H9 (cell line): Measurements from ENCODE around the gene CSTPP1. TPM values are rescaled to one million over a fixed set of nuclear protein-coding genes. Genes with fewer than 3 reads are reported as not detected.

Experiments used
- DNase-seq: peaks from one replicate; pipeline ENCODE4 v3.0.0-alpha.2; 2017
- H2AFZ ChIP-seq: one replicate; pipeline ENCODE4 v1.6.1; 2013; ENCODE audit warnings: mild to moderate bottlenecking, low read length, control low read depth, moderate library complexity
- H2AK5ac ChIP-seq: 2 replicates; pipeline ENCODE4 v1.6.1; 2013; ENCODE audit warnings: low read length, control low read depth, mixed read lengths; ENCODE audit not compliant: insufficient read length
- H2BK120ac ChIP-seq: one replicate; pipeline ENCODE4 v1.6.1; 2013; ENCODE audit warnings: low read depth, mild to moderate bottlenecking, low read length, control low read depth, inconsistent platforms; ENCODE audit not compliant: poor library complexity, severe bottlenecking
- H2BK12ac ChIP-seq: 2 replicates; pipeline ENCODE4 v1.6.1; 2013; ENCODE audit warnings: low read length, control low read depth, mixed read lengths, low read depth; ENCODE audit not compliant: insufficient read length
- H2BK15ac ChIP-seq: 2 replicates; pipeline ENCODE4 v1.6.1; 2013; ENCODE audit warnings: low read depth, low read length, control low read depth
- H2BK20ac ChIP-seq: one replicate; pipeline ENCODE4 v1.6.1; 2013; ENCODE audit warnings: low read depth, mild to moderate bottlenecking, low read length, control low read depth, inconsistent platforms; ENCODE audit not compliant: poor library complexity, severe bottlenecking
- H2BK5ac ChIP-seq: 2 replicates; pipeline ENCODE4 v1.6.1; 2013; ENCODE audit warnings: low read length, control low read depth, mixed read lengths; ENCODE audit not compliant: insufficient read length
- H3K14ac ChIP-seq: 2 replicates; pipeline ENCODE4 v1.6.1; 2013; ENCODE audit warnings: low read length, control low read depth; ENCODE audit not compliant: insufficient read depth
- H3K18ac ChIP-seq: 2 replicates; pipeline ENCODE4 v1.6.1; 2013; ENCODE audit warnings: low read depth, mild to moderate bottlenecking, mixed read lengths, low read length, control low read depth; ENCODE audit not compliant: insufficient read length
- H3K23ac ChIP-seq: 2 replicates; pipeline ENCODE4 v1.6.1; 2013; ENCODE audit warnings: low read length, control low read depth, mixed read lengths, low read depth; ENCODE audit not compliant: insufficient read length
- H3K23me2 ChIP-seq: 2 replicates; pipeline ENCODE4 v1.6.1; 2013; ENCODE audit warnings: low read depth, mild to moderate bottlenecking, mixed read lengths, low read length, control low read depth; ENCODE audit not compliant: insufficient read length, poor library complexity, severe bottlenecking
- H3K27ac ChIP-seq: 2 replicates; pipeline ENCODE4 v1.5.1; 2013; ENCODE audit warnings: low read length, control low read depth, mixed read lengths, low read depth; ENCODE audit not compliant: insufficient read length
- H3K27me3 ChIP-seq: 2 replicates; pipeline ENCODE4 v1.6.1; 2013; ENCODE audit warnings: low read length, control low read depth, inconsistent platforms; ENCODE audit not compliant: insufficient read depth
- H3K4ac ChIP-seq: 2 replicates; pipeline ENCODE4 v1.6.1; 2013; ENCODE audit warnings: low read depth, mild to moderate bottlenecking, control low read depth, inconsistent platforms, low read length, moderate library complexity
- H3K4me1 ChIP-seq: 2 replicates; pipeline ENCODE4 v1.6.1; 2013; ENCODE audit warnings: low read length, control low read depth, inconsistent platforms; ENCODE audit not compliant: insufficient read depth
- H3K4me2 ChIP-seq: 2 replicates; pipeline ENCODE4 v1.6.1; 2013; ENCODE audit warnings: low read length, control low read depth, mixed read lengths; ENCODE audit not compliant: insufficient read length, insufficient read depth
- H3K56ac ChIP-seq: 2 replicates; pipeline ENCODE4 v1.6.1; 2013; ENCODE audit warnings: low read depth, mild to moderate bottlenecking, mixed read lengths, low read length, control low read depth; ENCODE audit not compliant: insufficient read length
- H3K79me1 ChIP-seq: 2 replicates; pipeline ENCODE4 v1.6.1; 2013; ENCODE audit warnings: low read depth, mild to moderate bottlenecking, moderate library complexity, low read length, control low read depth, inconsistent platforms; ENCODE audit not compliant: insufficient read depth, poor library complexity, severe bottlenecking
- H3K79me2 ChIP-seq: 2 replicates; pipeline ENCODE4 v1.6.1; 2013; ENCODE audit warnings: low read length, control low read depth, inconsistent platforms; ENCODE audit not compliant: insufficient read depth
- H3K9ac ChIP-seq: 2 replicates; pipeline ENCODE4 v1.6.1; 2013; ENCODE audit warnings: low read length, control low read depth, mixed read lengths; ENCODE audit not compliant: insufficient read length; ENCODE audit errors: extremely low read depth
- H3K9me3 ChIP-seq: one replicate; pipeline ENCODE4 v1.6.1; 2013; ENCODE audit warnings: low read depth, low read length, inconsistent platforms; ENCODE audit not compliant: control insufficient read depth
- H3T11ph ChIP-seq: one replicate; pipeline ENCODE4 v1.6.1; 2013; ENCODE audit warnings: mild to moderate bottlenecking, low read length, control low read depth, inconsistent platforms
- H4K20me1 ChIP-seq: one replicate; pipeline ENCODE4 v1.6.1; 2013; ENCODE audit not compliant: control insufficient read depth, insufficient read length, insufficient read depth
- H4K5ac ChIP-seq: 2 replicates; pipeline ENCODE4 v1.6.1; 2013; ENCODE audit warnings: low read depth, mild to moderate bottlenecking, mixed read lengths, low read length, control low read depth; ENCODE audit not compliant: insufficient read length
- H4K8ac ChIP-seq: replicated peaks from 2 replicates; pipeline ENCODE4 v1.6.1; 2013; ENCODE audit warnings: low read length, control low read depth, mixed read lengths, low read depth; ENCODE audit not compliant: insufficient read length
- H4K91ac ChIP-seq: 2 replicates; pipeline ENCODE4 v1.6.1; 2013; ENCODE audit warnings: low read depth, mild to moderate bottlenecking, moderate library complexity, mixed read lengths, low read length, control low read depth; ENCODE audit not compliant: insufficient read length
- H3K27ac Mint-ChIP-seq, 3 experiments: 2 replicates in 2 of 3; 3 replicates in 1 of 3; pipeline ENCODE4 v1.8.0; 2020 to 2021; ENCODE audit warnings: mixed read lengths in 3 of 3, mild to moderate bottlenecking in 1 of 3, moderate library complexity in 1 of 3
- H3K27me3 Mint-ChIP-seq: 2 replicates; pipeline ENCODE4 v1.8.0; 2021; ENCODE audit warnings: low read depth, mild to moderate bottlenecking, moderate library complexity, mixed read lengths
- H3K36me3 Mint-ChIP-seq, 3 experiments: 2 replicates in 2 of 3; 3 replicates in 1 of 3; pipeline ENCODE4 v1.8.0; 2020 to 2021; ENCODE audit warnings: low read depth in 3 of 3, mixed read lengths in 3 of 3; ENCODE audit not compliant: insufficient read depth in 1 of 3
- H3K4me1 Mint-ChIP-seq, 2 experiments: 2 replicates each; pipeline ENCODE4 v1.8.0; 2020; ENCODE audit warnings: mixed read lengths in 2 of 2
- H3K4me3 Mint-ChIP-seq, 2 experiments: 2 replicates in 1 of 2; 3 replicates in 1 of 2; pipeline ENCODE4 v1.8.0; 2020 to 2021; ENCODE audit warnings: mild to moderate bottlenecking in 2 of 2, mixed read lengths in 2 of 2, moderate library complexity in 1 of 2
- H3K9me3 Mint-ChIP-seq, 2 experiments: 2 replicates in 1 of 2; 3 replicates in 1 of 2; pipeline ENCODE4 v1.8.0; 2020; ENCODE audit warnings: mild to moderate bottlenecking in 2 of 2, mixed read lengths in 2 of 2, moderate library complexity in 1 of 2
- WGBS: extraction: QIAGEN DNeasy Blood & Tissue Kit; methylation state at CpG from one replicate; pipeline ENCODE4 v1.1.7; 2013; ENCODE audit warnings: missing lambda C conversion rate, low lambda C conversion rate, mixed read lengths; ENCODE audit not compliant: insufficient read length; ENCODE audit errors: extremely low coverage; 5-methylcytosine and 5-hydroxymethylcytosine counted together
- total RNA-seq: library from RNA; stranded (reverse); gene quantifications from 2 replicates; pipeline ENCODE4 v1.2.1, GENCODE V29; 2021
- TF ChIP-seq, protein P1 (sequence below): fragments of 200-600 bp; sonication (generic); conservative IDR thresholded peaks from 3 replicates; pipeline ENCODE4 v1.8.0; 2021; ENCODE audit warnings: antibody characterized with exemption, mild to moderate bottlenecking

CSTPP1 gene
- total RNA-seq, 1 experiment from 2014 or later: 21.2 TPM

DNA sequence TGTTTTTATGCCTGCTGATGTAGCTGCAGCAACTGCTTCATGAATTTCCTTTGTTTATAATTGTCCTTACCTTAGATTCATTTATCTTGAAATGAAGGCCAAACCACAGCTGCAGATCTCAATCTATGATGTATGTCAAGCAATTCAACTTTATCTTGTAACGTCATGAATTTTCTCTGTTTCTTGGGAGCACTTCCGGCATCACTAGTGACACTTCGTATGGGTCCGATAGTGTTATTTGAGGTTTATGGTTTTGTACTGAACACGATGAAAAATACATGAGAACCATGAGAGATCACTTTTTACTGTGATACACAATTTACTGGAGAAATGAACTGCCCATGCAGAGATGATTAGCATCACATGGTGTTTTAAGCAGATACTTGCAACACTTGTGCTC is 98.5 kb downstream of the CSTPP1 start:
- Histone ChIP-seq H4K91ac (no peak overlapping the region), H3K23ac (no peak overlapping the region), H3T11ph (no peak overlapping the region), H3K4me2 (no peak overlapping the region), H3K14ac (no peak overlapping the region), H3K56ac (no peak overlapping the region), H3K9me3 (no peaks in the 10 kb centered on the region), H2AFZ (no peak overlapping the region), H3K79me2 (no peaks in the 10 kb centered on the region), H3K27me3 (no peaks in the 10 kb centered on the region), H4K20me1 (no peaks in the 10 kb centered on the region), H3K9ac (no peak overlapping the region), H2BK5ac (no peak overlapping the region), H3K27ac (no peak overlapping the region), H2BK15ac (no peak overlapping the region), H3K4ac (no peak overlapping the region), H3K23me2 (no peaks in the 10 kb centered on the region), H2BK12ac (no peak overlapping the region), H3K4me1 (peaks cover 4% of the 10 kb centered on the region; the same call in 1 of the 2 replicates), H2BK20ac (no peak overlapping the region), H2BK120ac (no peak overlapping the region), H3K79me1 (no peaks in the 10 kb centered on the region), H4K8ac (no peak overlapping the region), H3K18ac (no peak overlapping the region), H4K5ac (no peak overlapping the region), H2AK5ac (no peak overlapping the region)
- Mint-ChIP-seq H3K4me3 (no peak overlapping the region), H3K27me3 (no peaks in the 10 kb centered on the region), H3K9me3 (peaks cover 8 to 12% of the 10 kb centered on the region in 2 experiments; a peak in 3 of 5 replicates), H3K36me3 (peaks cover 5 to 18% (median 9%) of the 10 kb centered on the region in 3 experiments; a peak in 6 of 7 replicates), H3K27ac (no peak overlapping the region), H3K4me1 (peaks cover 11 to 14% of the 10 kb centered on the region in 2 experiments)
- no CpG with 5 or more reads among the region's 5 CpGs for WGBS
- TF ChIP-seq, protein P1, sequence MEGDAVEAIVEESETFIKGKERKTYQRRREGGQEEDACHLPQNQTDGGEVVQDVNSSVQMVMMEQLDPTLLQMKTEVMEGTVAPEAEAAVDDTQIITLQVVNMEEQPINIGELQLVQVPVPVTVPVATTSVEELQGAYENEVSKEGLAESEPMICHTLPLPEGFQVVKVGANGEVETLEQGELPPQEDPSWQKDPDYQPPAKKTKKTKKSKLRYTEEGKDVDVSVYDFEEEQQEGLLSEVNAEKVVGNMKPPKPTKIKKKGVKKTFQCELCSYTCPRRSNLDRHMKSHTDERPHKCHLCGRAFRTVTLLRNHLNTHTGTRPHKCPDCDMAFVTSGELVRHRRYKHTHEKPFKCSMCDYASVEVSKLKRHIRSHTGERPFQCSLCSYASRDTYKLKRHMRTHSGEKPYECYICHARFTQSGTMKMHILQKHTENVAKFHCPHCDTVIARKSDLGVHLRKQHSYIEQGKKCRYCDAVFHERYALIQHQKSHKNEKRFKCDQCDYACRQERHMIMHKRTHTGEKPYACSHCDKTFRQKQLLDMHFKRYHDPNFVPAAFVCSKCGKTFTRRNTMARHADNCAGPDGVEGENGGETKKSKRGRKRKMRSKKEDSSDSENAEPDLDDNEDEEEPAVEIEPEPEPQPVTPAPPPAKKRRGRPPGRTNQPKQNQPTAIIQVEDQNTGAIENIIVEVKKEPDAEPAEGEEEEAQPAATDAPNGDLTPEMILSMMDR: no peak
- DNase-seq: no peak
